HFF-Myc (cell line): ENCODE results near the gene NOD1.
"Not testable (repeated sequence)": the region's sequence is repeated elsewhere in the genome, so short reads cannot be mapped to it uniquely, and the experiment has no call there.

Experiments
- DNase-seq: peaks from one replicate; pipeline ENCODE4 v3.0.0-alpha.2; 2011; ENCODE audit warnings: low read depth; ENCODE audit errors: extremely low read depth
- H3K4me3 ChIP-seq: replicated peaks from 2 replicates; pipeline ENCODE4 v1.5.1; 2011; ENCODE audit warnings: low read depth, mild to moderate bottlenecking, control low read depth, low read length
- TF ChIP-seq, protein P1 (sequence below): IDR thresholded peaks from 2 replicates; pipeline ENCODE4 v1.5.1; 2012; ENCODE audit warnings: mild to moderate bottlenecking, low read depth, low read length, control low read depth; ENCODE audit errors: missing control alignments

The NOD1 gene, protein sequence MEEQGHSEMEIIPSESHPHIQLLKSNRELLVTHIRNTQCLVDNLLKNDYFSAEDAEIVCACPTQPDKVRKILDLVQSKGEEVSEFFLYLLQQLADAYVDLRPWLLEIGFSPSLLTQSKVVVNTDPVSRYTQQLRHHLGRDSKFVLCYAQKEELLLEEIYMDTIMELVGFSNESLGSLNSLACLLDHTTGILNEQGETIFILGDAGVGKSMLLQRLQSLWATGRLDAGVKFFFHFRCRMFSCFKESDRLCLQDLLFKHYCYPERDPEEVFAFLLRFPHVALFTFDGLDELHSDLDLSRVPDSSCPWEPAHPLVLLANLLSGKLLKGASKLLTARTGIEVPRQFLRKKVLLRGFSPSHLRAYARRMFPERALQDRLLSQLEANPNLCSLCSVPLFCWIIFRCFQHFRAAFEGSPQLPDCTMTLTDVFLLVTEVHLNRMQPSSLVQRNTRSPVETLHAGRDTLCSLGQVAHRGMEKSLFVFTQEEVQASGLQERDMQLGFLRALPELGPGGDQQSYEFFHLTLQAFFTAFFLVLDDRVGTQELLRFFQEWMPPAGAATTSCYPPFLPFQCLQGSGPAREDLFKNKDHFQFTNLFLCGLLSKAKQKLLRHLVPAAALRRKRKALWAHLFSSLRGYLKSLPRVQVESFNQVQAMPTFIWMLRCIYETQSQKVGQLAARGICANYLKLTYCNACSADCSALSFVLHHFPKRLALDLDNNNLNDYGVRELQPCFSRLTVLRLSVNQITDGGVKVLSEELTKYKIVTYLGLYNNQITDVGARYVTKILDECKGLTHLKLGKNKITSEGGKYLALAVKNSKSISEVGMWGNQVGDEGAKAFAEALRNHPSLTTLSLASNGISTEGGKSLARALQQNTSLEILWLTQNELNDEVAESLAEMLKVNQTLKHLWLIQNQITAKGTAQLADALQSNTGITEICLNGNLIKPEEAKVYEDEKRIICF

DNA sequence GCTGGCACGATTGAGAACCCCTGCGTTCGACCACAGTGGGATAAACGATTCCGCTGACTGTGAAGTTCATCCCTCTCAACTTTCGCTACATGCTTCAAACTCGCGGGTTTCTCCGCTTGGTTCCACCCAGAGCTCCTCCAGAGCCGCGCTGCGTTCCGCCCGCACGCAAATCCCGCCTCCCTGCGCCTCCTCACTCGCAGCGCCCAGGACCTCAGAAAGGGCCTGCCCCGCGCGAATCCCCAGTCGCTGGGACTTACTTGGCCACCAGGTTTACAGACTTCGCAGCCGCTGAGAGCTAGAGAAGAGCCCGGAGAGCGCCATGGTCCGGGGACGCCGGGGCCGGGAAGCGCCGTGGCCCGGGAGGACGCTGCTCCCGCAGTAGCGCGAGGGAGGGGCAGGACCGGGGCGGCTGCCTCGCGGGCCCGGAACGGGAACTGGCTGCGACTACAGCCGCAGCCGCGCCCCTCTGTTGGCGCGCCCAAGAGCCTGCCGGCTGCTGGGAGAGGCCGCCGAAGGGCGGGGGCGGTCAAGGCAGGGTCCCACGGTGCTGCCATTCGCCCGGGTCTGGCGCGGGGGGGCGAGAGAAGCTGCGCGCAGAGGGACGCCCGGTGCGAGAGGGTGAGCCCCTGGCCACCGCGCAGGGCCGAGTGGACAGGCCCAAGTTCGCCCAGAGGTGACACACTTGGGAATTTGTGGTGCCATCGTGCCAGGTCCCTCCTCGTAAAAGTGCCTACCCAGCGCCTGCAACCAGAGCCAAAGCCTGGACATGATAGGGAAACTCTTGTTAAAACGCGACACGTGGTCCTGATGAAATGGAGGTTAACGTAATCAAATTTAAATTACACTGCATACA lies at the start of gene NOD1:
Gene NOD1 (minus strand): TSS at position 436 of the 853 bp plus-strand sequence. CDS start 21,863 bp downstream, outside the sequence.
- TF ChIP-seq, protein P1, sequence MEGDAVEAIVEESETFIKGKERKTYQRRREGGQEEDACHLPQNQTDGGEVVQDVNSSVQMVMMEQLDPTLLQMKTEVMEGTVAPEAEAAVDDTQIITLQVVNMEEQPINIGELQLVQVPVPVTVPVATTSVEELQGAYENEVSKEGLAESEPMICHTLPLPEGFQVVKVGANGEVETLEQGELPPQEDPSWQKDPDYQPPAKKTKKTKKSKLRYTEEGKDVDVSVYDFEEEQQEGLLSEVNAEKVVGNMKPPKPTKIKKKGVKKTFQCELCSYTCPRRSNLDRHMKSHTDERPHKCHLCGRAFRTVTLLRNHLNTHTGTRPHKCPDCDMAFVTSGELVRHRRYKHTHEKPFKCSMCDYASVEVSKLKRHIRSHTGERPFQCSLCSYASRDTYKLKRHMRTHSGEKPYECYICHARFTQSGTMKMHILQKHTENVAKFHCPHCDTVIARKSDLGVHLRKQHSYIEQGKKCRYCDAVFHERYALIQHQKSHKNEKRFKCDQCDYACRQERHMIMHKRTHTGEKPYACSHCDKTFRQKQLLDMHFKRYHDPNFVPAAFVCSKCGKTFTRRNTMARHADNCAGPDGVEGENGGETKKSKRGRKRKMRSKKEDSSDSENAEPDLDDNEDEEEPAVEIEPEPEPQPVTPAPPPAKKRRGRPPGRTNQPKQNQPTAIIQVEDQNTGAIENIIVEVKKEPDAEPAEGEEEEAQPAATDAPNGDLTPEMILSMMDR = no peak
- no peak for DNase-seq
- peak within 1 kb of the TSS; percentile 73 for H3K4me3 ChIP-seq

DNA sequence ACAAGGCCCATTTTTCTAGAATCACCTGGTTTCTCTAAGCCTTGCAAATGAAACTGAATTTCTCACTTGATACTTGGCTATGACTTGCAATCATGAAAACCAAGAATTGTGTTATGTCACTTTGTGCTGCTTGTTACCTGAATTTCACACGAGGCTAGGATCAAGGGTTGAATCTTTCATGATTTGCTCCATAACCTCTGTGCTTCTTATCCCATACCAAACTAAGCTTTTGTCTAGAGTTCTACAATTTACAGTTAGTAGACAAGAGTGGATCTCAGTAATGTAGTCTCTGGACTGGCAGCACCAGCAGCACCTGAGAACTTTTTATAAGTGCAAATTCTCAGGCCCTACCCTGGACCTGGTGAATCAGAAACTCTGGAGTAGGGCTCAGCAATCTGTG lies 48.7 kb upstream of the NOD1 start:
- H3K4me3 ChIP-seq, DNase-seq: not testable (repeated sequence)

DNA sequence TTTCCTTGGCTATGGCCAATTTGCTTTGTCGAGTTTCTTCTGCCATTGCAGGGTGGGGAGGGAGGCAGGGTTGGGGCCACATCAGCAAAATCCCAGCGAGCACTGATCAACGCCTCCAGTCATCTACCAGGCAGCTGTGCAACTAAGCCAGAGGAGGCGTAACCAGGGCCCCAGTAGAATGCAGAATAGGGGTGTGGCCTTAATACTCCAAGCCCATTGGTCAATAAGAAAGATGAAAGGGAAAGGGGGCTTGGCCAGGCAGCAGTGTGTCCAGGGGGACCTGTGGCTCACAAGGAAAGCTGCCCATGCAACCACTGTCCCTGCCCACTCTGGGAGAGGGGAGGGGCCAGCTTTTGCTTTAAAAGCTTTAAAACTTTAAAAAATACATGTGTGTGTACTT lies 47.6 kb upstream of the NOD1 start:
- DNase-seq = no peak
- TF ChIP-seq, protein P1 = no peak
- H3K4me3 ChIP-seq = no peak overlapping the region

DNA sequence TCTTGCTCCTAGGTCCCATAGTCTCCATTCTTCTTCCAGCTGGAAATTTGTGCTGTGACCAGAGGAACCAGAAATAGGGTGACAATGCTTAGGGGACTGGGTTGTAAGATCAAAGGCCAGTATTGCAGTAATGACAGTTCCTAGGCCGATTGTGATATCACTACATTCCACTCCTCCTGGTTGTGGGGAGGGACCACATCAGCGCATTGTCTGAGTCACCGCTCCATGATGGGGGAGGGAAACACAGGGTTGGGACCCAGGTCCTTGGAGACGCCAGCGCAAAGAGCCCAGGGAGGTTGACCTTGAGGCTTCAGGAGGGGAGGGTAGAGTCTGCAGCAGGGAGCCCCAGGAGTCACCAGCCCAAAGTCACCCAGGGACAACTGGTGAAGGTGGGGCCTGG lies 46.8 kb upstream of the NOD1 start:
- TF ChIP-seq, protein P1 = no peak
- H3K4me3 ChIP-seq = no peak overlapping the region
- DNase-seq = no peak

DNA sequence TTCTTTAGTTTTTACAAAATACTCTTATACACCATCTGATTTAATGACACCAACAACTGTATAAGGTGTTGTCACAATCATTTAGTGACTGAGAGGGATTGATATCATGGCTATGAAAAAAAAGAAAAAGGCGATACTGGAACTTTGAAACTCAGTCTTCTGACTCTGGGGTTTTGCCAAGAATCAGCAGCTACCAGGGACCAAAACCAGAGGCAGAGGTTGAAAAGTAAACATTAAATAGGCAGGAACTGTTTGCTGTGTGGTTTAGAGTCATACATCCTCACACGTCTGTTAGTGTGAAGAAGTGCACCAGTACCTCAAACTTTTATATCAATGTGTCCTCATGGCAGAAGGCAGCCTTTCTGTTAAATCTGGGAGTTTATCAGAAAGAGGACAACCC lies 46.0 kb upstream of the NOD1 start:
- H3K4me3 ChIP-seq = no peak overlapping the region

DNA sequence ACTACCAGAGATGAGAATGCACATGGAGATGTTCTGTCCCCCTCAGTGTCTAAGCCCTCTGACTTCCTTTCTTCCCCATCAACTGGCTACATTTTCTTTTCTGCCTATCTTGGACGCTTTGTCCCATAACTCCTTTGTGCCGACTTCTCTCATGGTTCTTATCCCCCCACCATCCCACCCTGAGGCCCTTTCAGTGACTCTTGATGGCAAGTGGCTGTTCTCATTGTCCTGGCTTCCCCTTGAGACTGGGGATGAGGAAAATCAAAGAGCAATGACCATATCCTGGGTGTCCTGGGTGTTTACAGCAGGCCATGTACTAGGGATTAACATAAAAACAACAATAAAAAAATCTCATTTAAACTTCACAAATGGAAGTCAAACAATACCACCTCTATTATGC lies 44.9 kb upstream of the NOD1 start:
- no peak for DNase-seq
- H3K4me3 ChIP-seq = no peak overlapping the region
- TF ChIP-seq, protein P1 = no peak

More for the DNA sequence above, 46.0 kb upstream of the NOD1 start:
- DNase-seq = no peak
- TF ChIP-seq, protein P1 = no peak
